Stomach (tissue), 9 donors: ENCODE measurements around the gene SLC22A1. TPM values are rescaled to one million over a fixed set of nuclear protein-coding genes. Genes with fewer than 3 reads are reported as not detected.
A peak's percentile ranks its signal among the peaks of the same experiment; 100 is the strongest.

ENCODE experiments used
- DNase-seq, 2 donors: peaks; one replicate each; pipeline versions ENCODE4 v3.0.0 to v3.0.0-alpha.2; 2013 to 2019
- H3K27ac ChIP-seq, 5 donors: fragments of 200-600 bp in 4 of 5; sonication (generic) in 4 of 5; one replicate each; pipeline ENCODE4 v1.5.1; 2013 to 2019; ENCODE audit warnings: mild to moderate bottlenecking in 1 of 5, moderate library complexity in 1 of 5
- H3K27me3 ChIP-seq, 3 donors: fragments of 200-600 bp; sonication (generic); one replicate each; pipeline ENCODE4 v1.5.1; 2017 to 2019; ENCODE audit warnings: mixed run types in 1 of 3
- H3K36me3 ChIP-seq, 4 donors: fragments of 200-600 bp; sonication (generic); 1 replicate in 3 of 4; 2 replicates in 1 of 4; pipeline ENCODE4 v1.5.1; 2016 to 2019
- H3K4me1 ChIP-seq, 4 donors: fragments of 200-600 bp; sonication (generic); one replicate each; pipeline ENCODE4 v1.5.1; 2016 to 2019
- H3K4me3 ChIP-seq, 4 donors: fragments of 200-600 bp; sonication (generic) in 3 of 4; one replicate each; pipeline ENCODE4 v1.5.1; 2016 to 2019; ENCODE audit warnings: mild to moderate bottlenecking in 1 of 4
- H3K9me3 ChIP-seq, 4 donors: fragments of 200-600 bp; sonication (generic); one replicate each; pipeline ENCODE4 v1.5.1; 2016 to 2019
- CTCF ChIP-seq, 7 experiments: fragments of 450-650 bp in 4 of 7; fragments of 200-600 bp in 3 of 7; sonication (generic) in 3 of 7; IDR thresholded peaks; one replicate each; pipeline ENCODE4 v1.5.1; 2016 to 2019; ENCODE audit warnings: antibody characterized with exemption in 7 of 7, control low read depth in 2 of 7, mild to moderate bottlenecking in 1 of 7
- EP300 ChIP-seq: sonication (generic); formaldehyde crosslinking; IDR thresholded peaks from one replicate; pipeline ENCODE4 v1.6.1; 2017; ENCODE audit warnings: antibody characterized with exemption
- POLR2A ChIP-seq, 4 donors: fragments of 450-650 bp; IDR thresholded peaks; one replicate each; pipeline ENCODE4 v1.6.1; 2016; ENCODE audit warnings: antibody characterized with exemption in 4 of 4, control low read depth in 2 of 4, mild to moderate bottlenecking in 1 of 4, moderate library complexity in 1 of 4
- POLR2AphosphoS5 ChIP-seq, 3 donors: sonication (generic); formaldehyde crosslinking; IDR thresholded peaks; one replicate each; pipeline ENCODE4 v1.6.1; 2016; ENCODE audit warnings: antibody characterized with exemption in 3 of 3
- WGBS, 5 donors: extraction: QIAGEN DNeasy Blood & Tissue Kit in 3 of 5; methylation state at CpG; one replicate each; pipeline versions ENCODE4 v1.1.5 to v1.1.7; 2013 to 2018; 5-methylcytosine and 5-hydroxymethylcytosine counted together
- intact Hi-C: fragments of 100-400 bp; cut with DNase I; formaldehyde crosslinking; loops from one replicate; pipeline ENCODE4 v1.15.1; 2023; ENCODE audit warnings: low total_unique reads
- polyA plus RNA-seq, 3 donors: library from polyadenylated mRNA; stranded (reverse); fragments of 200-250 nt; gene quantifications; one replicate each; pipeline ENCODE4 v1.2.3, GENCODE V29; 2013
- total RNA-seq, 5 donors: library from RNA; depleted of rRNA; stranded (reverse); fragments of >200 nt; gene quantifications; one replicate each; pipeline versions ENCODE4 v1.1.0 to v1.2.3, GENCODE V29; 2014 to 2016
- donor health status: healthy with polysubstance abuse.
- donor health status: Bipolar disorder and iron deficiency.
- donor health status: healthy.

SLC22A1 gene
- total and polyA plus RNA-seq, 8 donors: 0.20 to 36.2 (median 2.2) TPM; not detected in 2

DNA sequence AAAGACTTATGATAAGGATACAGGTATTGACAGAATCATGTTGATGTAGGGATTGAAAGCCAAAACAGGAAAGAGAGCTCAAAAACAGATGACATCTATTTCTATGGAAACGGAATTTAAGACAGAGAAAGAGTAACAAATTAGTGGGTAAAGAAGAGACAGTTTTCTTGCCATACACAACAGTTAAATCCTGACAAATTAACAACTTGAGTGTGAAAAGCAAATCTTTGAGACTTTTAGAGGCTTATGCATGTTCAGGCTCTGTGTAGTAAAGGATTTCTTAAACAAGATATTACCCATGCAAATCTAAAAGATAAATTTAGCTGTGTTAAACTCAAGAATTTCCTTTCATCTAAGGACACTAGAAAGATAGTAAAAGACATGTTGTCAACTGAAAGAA is 68.5 kb downstream of the SLC22A1 start:
- H3K4me3 ChIP-seq: no peak overlapping the region
- DNase-seq: no peak
- no peak overlapping the region for H3K27ac ChIP-seq
- H3K9me3 ChIP-seq: peaks cover 3 to 29% (median 17%) of the 10 kb centered on the region in 4 donors
- H3K27me3 ChIP-seq: no peaks in the 10 kb centered on the region
- TF ChIP-seq POLR2A (IDR thresholded peaks at IDR 0.05) (no peak), POLR2AphosphoS5 (IDR thresholded peaks at IDR 0.05) (no peak), EP300 (no peak), CTCF (IDR thresholded peaks at IDR 0.05) (no peak)
- H3K4me1 ChIP-seq: no peaks in the 10 kb centered on the region
- intact Hi-C loops: no loop called here
- H3K36me3 ChIP-seq: no peaks in the 10 kb centered on the region
- 67 to 87% (median 81%) methylated on average over 1 of the region's 1 CpG for WGBS, 5 donors

DNA sequence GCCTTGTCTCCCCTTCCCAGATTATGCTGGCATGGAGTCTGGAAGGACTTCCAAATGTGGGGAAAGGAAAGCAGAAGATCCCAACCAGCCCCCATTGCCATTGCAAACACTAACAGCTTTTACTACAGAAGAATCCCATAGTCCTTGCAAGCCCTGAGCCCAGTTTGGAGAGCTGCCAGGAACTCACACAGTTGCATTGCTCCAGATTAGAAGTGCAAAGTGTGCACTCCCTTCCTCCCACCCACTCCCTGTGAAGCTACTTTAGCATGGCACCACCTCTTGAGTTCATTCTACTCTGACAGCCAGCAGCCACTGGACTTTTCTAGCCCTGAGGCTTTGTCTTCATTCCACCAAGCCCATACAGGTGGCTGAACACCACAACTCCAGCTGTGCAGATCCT is 69.4 kb downstream of the SLC22A1 start:
- peaks cover 3 to 38% (median 21%) of the 10 kb centered on the region in 4 donors for H3K9me3 ChIP-seq
- TF ChIP-seq POLR2A (IDR thresholded peaks at IDR 0.05) (no peak), POLR2AphosphoS5 (IDR thresholded peaks at IDR 0.05) (no peak), CTCF (IDR thresholded peaks at IDR 0.05) (no peak)
- H3K27ac ChIP-seq: no peak overlapping the region
- peak; percentile 41 to 67 for DNase-seq
- H3K27me3 ChIP-seq: no peaks in the 10 kb centered on the region
- intact Hi-C loops: no loop called here
- H3K4me1 ChIP-seq: no peaks in the 10 kb centered on the region
- H3K36me3 ChIP-seq: no peaks in the 10 kb centered on the region
- H3K4me3 ChIP-seq: no peak overlapping the region

GRCh38 chr6:160192840-160193239 is 71.2 kb downstream of the SLC22A1 start:
- Histone ChIP-seq H3K4me3 (no peak overlapping the region), H3K4me1 (no peaks in the 10 kb centered on the region), H3K36me3 (no peaks in the 10 kb centered on the region), H3K27ac (no peak overlapping the region), H3K9me3 (peaks cover 3 to 41% (median 23%) of the 10 kb centered on the region in 4 donors), H3K27me3 (no peaks in the 10 kb centered on the region)
- no peak for DNase-seq
- TF ChIP-seq CTCF (IDR thresholded peaks at IDR 0.05): no peak
- no peak for TF ChIP-seq POLR2A (IDR thresholded peaks at IDR 0.05)
- TF ChIP-seq EP300: no peak
- no peak for TF ChIP-seq POLR2AphosphoS5 (IDR thresholded peaks at IDR 0.05)
- intact Hi-C loops: no loop called here
- 92 to 100% (median 97%) methylated on average over 1 of the region's 1 CpG for WGBS, 5 donors

- intact Hi-C loops: no loop called here
- TF ChIP-seq POLR2AphosphoS5 (IDR thresholded peaks at IDR 0.05): no peak
- no peak for TF ChIP-seq EP300
- TF ChIP-seq CTCF (IDR thresholded peaks at IDR 0.05): no peak
- no peak for TF ChIP-seq POLR2A (IDR thresholded peaks at IDR 0.05)
- no peaks in the 10 kb centered on the region for H3K27me3 ChIP-seq
- DNase-seq: no peak
- peaks cover 3 to 41% (median 23%) of the 10 kb centered on the region in 4 donors for H3K9me3 ChIP-seq
- H3K36me3 ChIP-seq: no peaks in the 10 kb centered on the region
- no peaks in the 10 kb centered on the region for H3K4me1 ChIP-seq
- no peak overlapping the region for H3K27ac ChIP-seq
- no peak overlapping the region for H3K4me3 ChIP-seq
- 67 to 85% (median 78%) methylated on average over 1 of the region's 1 CpG for WGBS, 5 donors
Measured at GRCh38 chr6:160194808-160195207, 73.2 kb downstream of the SLC22A1 start.
